HCT116 (cell line): ENCODE data around the gene UPK3A.

Experiments used
- CEBPB ChIP-seq: IDR thresholded peaks from 2 replicates; pipeline ENCODE4 v1.6.1; 2012; ENCODE audit warnings: low read depth
- EGR1 ChIP-seq: IDR thresholded peaks from 2 replicates; pipeline ENCODE4 v1.6.1; 2012; ENCODE audit warnings: low read depth
- POLR2AphosphoS5 ChIP-seq: IDR thresholded peaks from 2 replicates; pipeline ENCODE4 v1.6.1; 2011; ENCODE audit warnings: mild to moderate bottlenecking, low read depth, low read length, moderate library complexity
- SRF ChIP-seq: IDR thresholded peaks from 2 replicates; pipeline ENCODE4 v1.6.1; 2012; ENCODE audit warnings: low read depth
- TF ChIP-seq, protein P1 (sequence below), 3 experiments: fragments of 200-600 bp in 1 of 3; sonication (generic) in 1 of 3; IDR thresholded peaks in 2 of 3; conservative IDR thresholded peaks in 1 of 3; 2 replicates each; pipeline ENCODE4 v1.5.1; 2012 to 2017; ENCODE audit warnings: low read depth in 2 of 3, low read length in 2 of 3, antibody characterized with exemption in 1 of 3, borderline replicate concordance in 1 of 3, control low read depth in 1 of 3, mild to moderate bottlenecking in 1 of 3, mixed read lengths in 1 of 3, mixed run types in 1 of 3, moderate library complexity in 1 of 3; ENCODE audit not compliant: insufficient read depth in 1 of 3
- TF ChIP-seq, protein P2 (sequence below): IDR thresholded peaks from 2 replicates; pipeline ENCODE4 v1.6.1; 2012
- TF ChIP-seq, protein P3 (sequence below): IDR thresholded peaks from 2 replicates; pipeline ENCODE4 v1.6.1; 2012; ENCODE audit warnings: low read depth

DNA sequence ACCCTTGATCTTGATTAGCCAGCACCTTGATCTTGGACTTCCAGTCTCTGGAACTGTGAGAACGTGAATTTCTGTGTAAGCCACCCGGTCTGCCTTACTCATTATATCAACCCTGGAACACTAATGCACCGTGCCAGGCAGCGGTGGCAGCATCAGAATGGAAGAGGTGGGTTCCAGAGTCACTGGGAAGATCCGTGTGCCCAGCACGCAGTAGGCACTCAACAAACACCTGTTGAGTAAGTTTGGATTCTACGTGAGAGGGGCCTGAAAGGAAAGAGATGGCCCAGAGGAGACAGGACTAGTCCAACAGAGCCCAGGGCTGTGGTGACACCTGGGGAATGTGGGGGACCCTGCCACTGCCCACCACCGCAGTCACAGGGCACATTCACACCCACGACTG, 6.6 kb upstream of the UPK3A start:
- TF ChIP-seq, protein P1, sequence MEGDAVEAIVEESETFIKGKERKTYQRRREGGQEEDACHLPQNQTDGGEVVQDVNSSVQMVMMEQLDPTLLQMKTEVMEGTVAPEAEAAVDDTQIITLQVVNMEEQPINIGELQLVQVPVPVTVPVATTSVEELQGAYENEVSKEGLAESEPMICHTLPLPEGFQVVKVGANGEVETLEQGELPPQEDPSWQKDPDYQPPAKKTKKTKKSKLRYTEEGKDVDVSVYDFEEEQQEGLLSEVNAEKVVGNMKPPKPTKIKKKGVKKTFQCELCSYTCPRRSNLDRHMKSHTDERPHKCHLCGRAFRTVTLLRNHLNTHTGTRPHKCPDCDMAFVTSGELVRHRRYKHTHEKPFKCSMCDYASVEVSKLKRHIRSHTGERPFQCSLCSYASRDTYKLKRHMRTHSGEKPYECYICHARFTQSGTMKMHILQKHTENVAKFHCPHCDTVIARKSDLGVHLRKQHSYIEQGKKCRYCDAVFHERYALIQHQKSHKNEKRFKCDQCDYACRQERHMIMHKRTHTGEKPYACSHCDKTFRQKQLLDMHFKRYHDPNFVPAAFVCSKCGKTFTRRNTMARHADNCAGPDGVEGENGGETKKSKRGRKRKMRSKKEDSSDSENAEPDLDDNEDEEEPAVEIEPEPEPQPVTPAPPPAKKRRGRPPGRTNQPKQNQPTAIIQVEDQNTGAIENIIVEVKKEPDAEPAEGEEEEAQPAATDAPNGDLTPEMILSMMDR (IDR thresholded peaks at IDR 0.05 in 2 of 3, conservative IDR thresholded peaks at IDR 0.05 in 1 of 3; ENCODE audit: borderline replicate concordance in 1 of 3, insufficient read depth in 1 of 3, low read depth in 2 of 3, low read length in 2 of 3), result no peak
- TF ChIP-seq, protein P2, sequence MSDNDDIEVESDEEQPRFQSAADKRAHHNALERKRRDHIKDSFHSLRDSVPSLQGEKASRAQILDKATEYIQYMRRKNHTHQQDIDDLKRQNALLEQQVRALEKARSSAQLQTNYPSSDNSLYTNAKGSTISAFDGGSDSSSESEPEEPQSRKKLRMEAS, result no peak
- TF ChIP-seq POLR2AphosphoS5 (no peak), EGR1 (no peak), CEBPB (no peak), SRF (no peak)
- TF ChIP-seq, protein P3, sequence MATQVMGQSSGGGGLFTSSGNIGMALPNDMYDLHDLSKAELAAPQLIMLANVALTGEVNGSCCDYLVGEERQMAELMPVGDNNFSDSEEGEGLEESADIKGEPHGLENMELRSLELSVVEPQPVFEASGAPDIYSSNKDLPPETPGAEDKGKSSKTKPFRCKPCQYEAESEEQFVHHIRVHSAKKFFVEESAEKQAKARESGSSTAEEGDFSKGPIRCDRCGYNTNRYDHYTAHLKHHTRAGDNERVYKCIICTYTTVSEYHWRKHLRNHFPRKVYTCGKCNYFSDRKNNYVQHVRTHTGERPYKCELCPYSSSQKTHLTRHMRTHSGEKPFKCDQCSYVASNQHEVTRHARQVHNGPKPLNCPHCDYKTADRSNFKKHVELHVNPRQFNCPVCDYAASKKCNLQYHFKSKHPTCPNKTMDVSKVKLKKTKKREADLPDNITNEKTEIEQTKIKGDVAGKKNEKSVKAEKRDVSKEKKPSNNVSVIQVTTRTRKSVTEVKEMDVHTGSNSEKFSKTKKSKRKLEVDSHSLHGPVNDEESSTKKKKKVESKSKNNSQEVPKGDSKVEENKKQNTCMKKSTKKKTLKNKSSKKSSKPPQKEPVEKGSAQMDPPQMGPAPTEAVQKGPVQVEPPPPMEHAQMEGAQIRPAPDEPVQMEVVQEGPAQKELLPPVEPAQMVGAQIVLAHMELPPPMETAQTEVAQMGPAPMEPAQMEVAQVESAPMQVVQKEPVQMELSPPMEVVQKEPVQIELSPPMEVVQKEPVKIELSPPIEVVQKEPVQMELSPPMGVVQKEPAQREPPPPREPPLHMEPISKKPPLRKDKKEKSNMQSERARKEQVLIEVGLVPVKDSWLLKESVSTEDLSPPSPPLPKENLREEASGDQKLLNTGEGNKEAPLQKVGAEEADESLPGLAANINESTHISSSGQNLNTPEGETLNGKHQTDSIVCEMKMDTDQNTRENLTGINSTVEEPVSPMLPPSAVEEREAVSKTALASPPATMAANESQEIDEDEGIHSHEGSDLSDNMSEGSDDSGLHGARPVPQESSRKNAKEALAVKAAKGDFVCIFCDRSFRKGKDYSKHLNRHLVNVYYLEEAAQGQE, result no peak
